HepG2 (cell line): ENCODE results near the gene SYNGR4. TPM values are rescaled to one million over a fixed set of nuclear protein-coding genes. Genes with fewer than 3 reads are reported as not detected.
A peak's percentile ranks its signal among the peaks of the same experiment; 100 is the strongest.

ENCODE experiments used
- ADNP ChIP-seq: sonication (generic); formaldehyde crosslinking; IDR thresholded peaks from 2 replicates; pipeline ENCODE4 v1.4.0; 2020; ENCODE audit warnings: missing genetic modification reagents
- AGO2 ChIP-seq: fragments of 200-400 bp; formaldehyde crosslinking; optimal IDR thresholded peaks from 2 replicates; pipeline ENCODE3; 2017; ENCODE audit warnings: mild to moderate bottlenecking, low read depth, low read length, moderate library complexity
- ARHGAP35 ChIP-seq: sonication (generic); formaldehyde crosslinking; IDR thresholded peaks from 2 replicates; pipeline ENCODE4 v1.9.0; 2022; ENCODE audit warnings: mild to moderate bottlenecking, inconsistent platforms, moderate library complexity, missing genetic modification reagents, borderline replicate concordance
- CEBPG ChIP-seq: IDR thresholded peaks from 2 replicates; pipeline ENCODE4 v1.6.1; 2016
- JUN ChIP-seq: sonication (generic); formaldehyde crosslinking; IDR thresholded peaks from 2 replicates; pipeline ENCODE4 v1.4.0; 2020; ENCODE audit warnings: mild to moderate bottlenecking, missing genetic modification reagents
- KDM5B ChIP-seq: sonication (generic); formaldehyde crosslinking; IDR thresholded peaks from 2 replicates; pipeline ENCODE4 v1.4.0; 2020; ENCODE audit warnings: missing genetic modification reagents, mild to moderate bottlenecking, borderline replicate concordance
- MTA1 ChIP-seq: sonication (generic); formaldehyde crosslinking; IDR thresholded peaks from 2 replicates; pipeline ENCODE4 v1.4.0; 2020; ENCODE audit warnings: missing genetic modification reagents, mild to moderate bottlenecking, borderline replicate concordance
- NR1H2 ChIP-seq: sonication (generic); formaldehyde crosslinking; IDR thresholded peaks from 2 replicates; pipeline ENCODE4 v1.8.1; 2022; ENCODE audit warnings: low read depth, missing genetic modification reagents, borderline replicate concordance
- PAF1 ChIP-seq: IDR thresholded peaks from 2 replicates; pipeline ENCODE4 v1.6.1; 2016; ENCODE audit warnings: missing genetic modification reagents, missing compliant biosample characterization
- PAXIP1 ChIP-seq: sonication (generic); formaldehyde crosslinking; conservative IDR thresholded peaks from 2 replicates; pipeline ENCODE4 v1.4.0; 2020; ENCODE audit warnings: mild to moderate bottlenecking, missing genetic modification reagents, moderate library complexity
- PLRG1 ChIP-seq: fragments of 450-650 bp; conservative IDR thresholded peaks from 2 replicates; pipeline ENCODE4 v1.6.1; 2016
- RCOR2 ChIP-seq: IDR thresholded peaks from 2 replicates; pipeline ENCODE4 v1.6.1; 2016; ENCODE audit warnings: missing biosample characterization, missing genetic modification reagents
- REPIN1 ChIP-seq: sonication (generic); formaldehyde crosslinking; IDR thresholded peaks from 2 replicates; pipeline ENCODE4 v1.8.0; 2022; ENCODE audit warnings: missing genetic modification reagents, low read depth, mild to moderate bottlenecking, borderline replicate concordance
- RNF2 ChIP-seq: fragments of 450-650 bp; conservative IDR thresholded peaks from 2 replicates; pipeline ENCODE4 v1.6.1; 2016; ENCODE audit warnings: low read depth
- TBX3 ChIP-seq: fragments of 450-650 bp; IDR thresholded peaks from 2 replicates; pipeline ENCODE4 v1.6.1; 2017; ENCODE audit warnings: antibody characterized with exemption, mild to moderate bottlenecking, inconsistent platforms, borderline replicate concordance
- ZBTB25 ChIP-seq: IDR thresholded peaks from 2 replicates; pipeline ENCODE4 v1.6.1; 2018; ENCODE audit warnings: missing genetic modification reagents
- ZMYM2 ChIP-seq: sonication (generic); formaldehyde crosslinking; IDR thresholded peaks from 2 replicates; pipeline ENCODE4 v1.8.0; 2022; ENCODE audit warnings: mild to moderate bottlenecking, missing genetic modification reagents
- ZNF225 ChIP-seq: sonication (generic); formaldehyde crosslinking; IDR thresholded peaks from 2 replicates; pipeline ENCODE4 v1.4.0; 2020; ENCODE audit warnings: mild to moderate bottlenecking, missing genetic modification reagents
- ZNF275 ChIP-seq: sonication (generic); formaldehyde crosslinking; IDR thresholded peaks from 2 replicates; pipeline ENCODE4 v1.8.0; 2022; ENCODE audit warnings: missing genetic modification reagents, mild to moderate bottlenecking, inconsistent platforms, borderline replicate concordance
- ZNF292 ChIP-seq: sonication (generic); formaldehyde crosslinking; IDR thresholded peaks from 2 replicates; pipeline ENCODE4 v1.8.1; 2022; ENCODE audit warnings: mild to moderate bottlenecking, low read depth, missing genetic modification reagents, borderline replicate concordance
- ZNF331 ChIP-seq: sonication (generic); formaldehyde crosslinking; IDR thresholded peaks from 2 replicates; pipeline ENCODE4 v1.4.0; 2020; ENCODE audit warnings: missing genetic modification reagents
- ZNF441 ChIP-seq: sonication (generic); formaldehyde crosslinking; IDR thresholded peaks from 2 replicates; pipeline ENCODE4 v1.7.0; 2021; ENCODE audit warnings: missing genetic modification reagents, borderline replicate concordance
- ZNF451 ChIP-seq: sonication (generic); formaldehyde crosslinking; IDR thresholded peaks from 2 replicates; pipeline ENCODE4 v1.5.0; 2020; ENCODE audit warnings: mild to moderate bottlenecking, missing genetic modification reagents
- ZNF552 ChIP-seq: sonication (generic); formaldehyde crosslinking; IDR thresholded peaks from 2 replicates; pipeline ENCODE4 v1.9.0; 2022; ENCODE audit warnings: missing genetic modification reagents, mild to moderate bottlenecking, borderline replicate concordance
- ZNF737 ChIP-seq: sonication (generic); formaldehyde crosslinking; IDR thresholded peaks from 2 replicates; pipeline ENCODE4 v1.5.0; 2020; ENCODE audit warnings: missing genetic modification reagents, mild to moderate bottlenecking, borderline replicate concordance
- ZNF782 ChIP-seq: sonication (generic); formaldehyde crosslinking; IDR thresholded peaks from 2 replicates; pipeline ENCODE4 v1.4.0; 2020; ENCODE audit warnings: missing genetic modification reagents, mild to moderate bottlenecking, borderline replicate concordance
- ZSCAN22 ChIP-seq: sonication (generic); formaldehyde crosslinking; IDR thresholded peaks from 2 replicates; pipeline ENCODE4 v1.4.0; 2020; ENCODE audit warnings: mild to moderate bottlenecking, missing genetic modification reagents
- polyA plus RNA-seq, 8 experiments: library from polyadenylated mRNA; depleted of rRNA in 3 of 8; stranded (reverse) in 7 of 8; unstranded in 1 of 8; fragments of >200 nt; fragmentation: Illumina TruSeq in 4 of 8; extraction: Trizol in 4 of 8; gene quantifications; 2 replicates each; pipeline versions ENCODE4 v1.2.1 to v1.2.3, GENCODE V29; 2011 to 2016; ENCODE audit warnings: low read depth in 4 of 8, missing spikeins in 1 of 8, mixed read lengths in 1 of 8; ENCODE audit not compliant: insufficient read depth in 1 of 8
- total RNA-seq, 5 experiments: library from RNA; depleted of rRNA; stranded (reverse); fragments of >200 nt; fragmentation: Illumina TruSeq; extraction: Trizol; gene quantifications; 2 replicates each; pipeline ENCODE4 v1.2.3, GENCODE V29; 2016; ENCODE audit warnings: low read depth in 1 of 5

The SYNGR4 gene
- total and polyA plus RNA-seq, 2 of the 13 experiments (the other 11 are each of a cell fraction or from before 2014, with no cell fraction given), result not detected

- TF ChIP-seq MTA1 (0 out of 2 replicates have a peak, but pooled peaks have one; percentile 67), ZBTB25 (CRISPR knock-in tag) (peak; percentile 87), JUN (CRISPR knock-in tag) (peak; percentile 92), REPIN1 (CRISPR knock-in tag) (peak; percentile 73; the same call in 1 of the 2 replicates), PLRG1 (no peak), ZNF441 (CRISPR knock-in tag) (no peak), ZSCAN22 (CRISPR knock-in tag) (peak; percentile 76; the same call in 1 of the 2 replicates), ADNP (CRISPR knock-in tag) (peak; percentile 97), ZMYM2 (CRISPR knock-in tag) (peak; percentile 98; the same call in 1 of the 2 replicates), ARHGAP35 (CRISPR knock-in tag) (no peak), PAXIP1 (CRISPR knock-in tag) (peak; percentile 97), ZNF292 (CRISPR knock-in tag) (peak; percentile 78), ZNF782 (no peak), TBX3 (peak; percentile 95), ZNF331 (CRISPR knock-in tag) (peak; percentile 75), RNF2 (no peak), ZNF275 (CRISPR knock-in tag) (no peak), CEBPG (CRISPR knock-in tag) (peak; percentile 43), AGO2 (no peak), ZNF552 (CRISPR knock-in tag) (no peak), ZNF225 (CRISPR knock-in tag) (no peak), NR1H2 (CRISPR knock-in tag) (no peak), KDM5B (CRISPR knock-in tag) (no peak), PAF1 (CRISPR knock-in tag) (no peak), ZNF737 (CRISPR knock-in tag) (no peak), ZNF451 (CRISPR knock-in tag) (no peak), RCOR2 (CRISPR knock-in tag) (peak; percentile 92)
Observed at GRCh38 chr19:48354332-48354992, 9.7 kb upstream of the SYNGR4 start (continued).
